NOMO-1 treated with DMSO at 0.1 percent for 48 hours (cell line): ENCODE results near the gene CEP290.
A peak's percentile ranks its signal among the peaks of the same experiment; 100 is the strongest.
"Not testable (repeated sequence)": the region's sequence is repeated elsewhere in the genome, so short reads cannot be mapped to it uniquely, and the experiment has no call there.

Source experiments
- DNase-seq: peaks from one replicate; lab custom pipeline; 2025; ENCODE audit not compliant: unreplicated experiment; lab: John Stamatoyannopoulos, UW

Gene CEP290

DNA sequence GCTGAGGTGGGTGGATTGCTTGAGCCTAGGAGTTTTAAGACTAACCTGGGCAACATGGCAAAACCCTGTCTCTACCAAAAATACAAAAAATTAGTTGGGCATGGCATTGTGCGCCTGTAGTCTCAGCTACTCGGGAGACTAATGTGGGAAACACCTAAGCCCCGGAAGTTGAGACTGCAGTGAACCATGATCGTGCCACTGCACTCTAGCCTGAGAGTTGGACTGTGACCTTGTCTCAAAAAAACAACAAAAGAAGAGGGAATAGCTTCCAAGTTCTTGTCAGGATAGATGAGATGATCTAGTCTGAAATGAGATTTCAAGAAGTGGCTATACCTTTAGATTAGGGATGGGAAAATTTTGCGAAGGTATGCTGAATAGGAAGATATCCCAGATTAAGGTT, 97.9 kb downstream of the CEP290 start:
- no peak for DNase-seq

DNA sequence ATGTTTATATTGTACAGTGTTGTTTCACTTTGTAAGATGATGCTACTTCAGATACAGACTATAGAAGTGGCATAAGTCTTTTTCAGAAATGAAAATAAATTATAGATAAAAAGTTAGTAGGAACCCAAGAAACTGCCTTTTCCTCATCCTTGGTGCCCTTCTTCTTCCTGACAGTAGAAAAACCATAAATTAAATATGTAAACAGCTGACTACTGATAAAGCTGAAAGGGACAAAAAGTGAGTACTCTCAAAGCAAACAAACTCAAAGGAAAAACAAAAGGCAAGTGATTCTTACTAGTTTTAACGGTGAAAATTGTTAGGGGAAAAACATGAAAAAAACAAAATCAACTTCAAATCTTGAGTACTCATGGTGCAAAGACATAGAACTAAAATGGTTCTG, 104.1 kb downstream of the CEP290 start:
- no peak for DNase-seq

DNA sequence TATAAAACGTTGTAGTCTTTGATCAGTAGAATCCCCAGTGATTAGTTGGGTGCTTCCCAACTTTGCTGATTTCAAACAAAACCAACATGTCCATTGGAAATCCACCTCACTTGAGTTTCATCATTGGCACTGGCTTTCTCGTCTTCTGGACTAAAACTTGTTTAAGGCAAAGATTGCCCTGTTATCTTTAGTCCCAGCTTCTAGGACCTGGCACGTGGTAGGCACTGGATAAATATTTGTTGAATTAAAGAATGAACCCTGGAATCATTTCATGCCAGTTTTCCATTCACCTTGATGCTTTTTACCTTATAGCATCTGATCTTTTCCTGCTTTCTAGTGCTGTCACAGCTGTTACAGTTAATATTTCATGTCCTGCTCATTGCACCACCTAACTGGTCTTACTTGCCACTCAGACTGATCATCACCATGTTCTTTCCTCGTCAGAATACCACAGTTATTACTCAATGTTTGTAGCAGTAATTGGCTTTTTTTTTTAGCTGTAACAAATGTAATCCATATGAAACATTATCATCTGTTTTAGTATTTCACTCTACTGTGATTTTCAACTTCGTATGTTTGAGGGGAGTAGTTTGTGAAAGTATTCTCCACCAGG, 105.4 kb downstream of the CEP290 start:
- peak; percentile 62 for DNase-seq

DNA sequence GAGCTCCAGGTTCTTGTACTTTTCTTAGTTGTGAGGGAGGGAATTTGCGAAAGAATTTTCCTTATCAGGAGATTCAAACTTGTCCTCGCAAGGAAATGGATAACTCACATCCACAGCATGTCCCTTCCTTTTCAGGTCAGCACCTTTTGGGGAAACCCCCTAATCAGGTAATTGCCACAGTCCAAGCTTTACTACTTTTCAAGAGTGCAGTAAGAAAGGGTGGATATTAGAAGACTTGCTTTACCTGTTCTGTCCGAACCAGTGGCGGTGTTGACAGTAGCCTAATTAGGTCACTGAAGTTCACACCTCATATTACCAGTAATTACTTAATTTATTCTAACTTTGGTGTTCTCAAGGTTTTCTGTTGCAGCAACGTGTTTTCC, 106.0 kb downstream of the CEP290 start:
- DNase-seq = no peak

DNA sequence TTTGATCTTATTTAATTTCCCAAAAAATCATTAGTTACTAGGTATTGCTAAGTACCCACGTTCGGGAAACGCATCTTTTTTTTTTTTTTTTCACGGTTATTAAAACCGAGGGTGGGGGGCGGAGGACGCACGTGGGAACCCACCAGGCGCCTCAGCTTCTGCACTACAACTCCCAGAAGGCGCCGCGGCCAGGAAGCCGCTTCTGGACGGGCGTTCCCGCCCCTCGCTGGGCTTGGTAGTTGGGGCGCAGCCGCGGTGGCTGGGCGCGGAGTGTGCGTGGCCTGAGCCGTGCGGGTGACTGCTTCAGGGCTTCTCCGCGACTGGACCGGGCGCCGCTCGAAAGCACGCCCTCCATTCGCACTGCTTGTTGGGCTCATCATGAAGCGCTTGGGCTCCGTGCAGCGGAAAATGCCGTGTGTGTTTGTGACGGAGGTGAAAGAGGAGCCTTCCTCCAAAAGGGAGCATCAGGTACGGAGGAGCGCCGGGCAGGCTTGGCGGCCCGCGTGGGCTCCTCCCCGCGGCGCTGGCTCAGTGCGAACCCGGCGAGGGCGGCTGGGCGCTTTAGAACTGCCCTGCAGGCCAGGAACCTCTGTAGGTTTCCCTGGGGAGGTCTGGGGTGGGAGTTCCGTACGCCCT, 106.5 kb downstream of the CEP290 start:
- peak; percentile 82 for DNase-seq

DNA sequence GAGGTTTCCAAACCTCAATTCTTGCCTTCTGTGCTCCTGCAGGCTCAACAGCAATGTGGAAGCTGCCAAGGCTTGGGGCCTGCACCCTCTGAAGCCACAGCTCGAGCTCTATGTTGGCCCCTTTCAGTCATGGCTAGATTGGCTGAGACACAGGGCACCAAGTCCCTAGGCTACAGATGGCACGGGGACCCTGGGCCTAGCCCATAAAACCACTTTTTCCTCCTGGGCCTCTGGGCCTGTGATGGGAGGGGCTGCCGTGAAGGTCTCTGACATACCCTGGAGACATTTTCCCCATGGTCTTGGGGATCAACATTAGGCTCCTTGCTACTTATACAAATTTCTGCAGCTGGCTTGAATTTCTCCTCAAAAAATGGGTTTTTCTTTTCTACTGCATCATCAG, 110.7 kb downstream of the CEP290 start:
- DNase-seq = not testable (repeated sequence)

DNA sequence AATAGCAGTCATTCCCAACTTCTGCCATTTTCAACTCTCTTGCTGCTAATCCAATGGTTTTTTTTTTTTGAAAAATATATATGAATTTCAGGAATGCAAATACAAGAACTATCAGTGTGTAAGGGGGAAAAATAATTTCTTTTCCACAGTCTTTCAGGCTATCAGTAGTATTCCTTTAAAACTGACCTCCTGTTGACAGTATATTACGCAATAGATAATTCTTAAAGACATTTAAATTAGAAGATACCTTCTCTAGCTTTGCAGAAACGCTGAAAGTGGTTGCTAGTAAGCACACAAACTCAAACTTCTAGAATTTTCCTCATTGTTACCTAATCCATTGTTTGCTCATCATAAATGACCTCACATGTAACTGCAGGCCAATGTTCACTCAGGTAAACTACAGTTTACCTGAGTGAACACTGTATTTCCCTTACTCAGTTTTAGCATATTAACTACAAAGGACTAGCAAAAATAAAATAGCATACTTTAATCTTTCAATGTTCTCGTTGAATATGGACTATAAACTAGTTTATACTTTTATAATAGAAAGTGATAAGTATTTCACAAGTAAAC, 112.7 kb downstream of the CEP290 start, which contains the start of gene C12orf50:
Gene C12orf50 (minus strand): TSS at position 309 of the 573 bp plus-strand sequence. CDS start 2,439 bp downstream, outside the sequence.
- no peak for DNase-seq

DNA sequence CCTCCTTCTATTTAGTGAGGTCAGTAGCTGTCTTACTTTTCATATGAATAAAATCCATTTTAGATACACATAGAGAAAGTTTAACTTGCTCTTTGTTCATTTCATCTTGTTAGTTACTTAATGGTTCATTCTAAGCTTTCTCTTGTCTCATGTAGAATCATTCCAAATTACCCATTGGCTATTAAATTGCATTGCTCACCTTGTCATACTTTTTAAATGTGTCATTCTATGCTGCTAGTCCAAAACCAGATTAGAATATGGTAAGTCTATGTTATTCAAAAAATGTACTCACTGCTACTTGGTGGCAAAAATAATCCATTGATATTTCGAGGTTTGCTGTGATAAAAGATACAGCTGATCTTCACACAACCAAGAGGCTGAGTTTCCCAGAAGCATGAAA, 115.7 kb downstream of the CEP290 start:
- no peak for DNase-seq

DNA sequence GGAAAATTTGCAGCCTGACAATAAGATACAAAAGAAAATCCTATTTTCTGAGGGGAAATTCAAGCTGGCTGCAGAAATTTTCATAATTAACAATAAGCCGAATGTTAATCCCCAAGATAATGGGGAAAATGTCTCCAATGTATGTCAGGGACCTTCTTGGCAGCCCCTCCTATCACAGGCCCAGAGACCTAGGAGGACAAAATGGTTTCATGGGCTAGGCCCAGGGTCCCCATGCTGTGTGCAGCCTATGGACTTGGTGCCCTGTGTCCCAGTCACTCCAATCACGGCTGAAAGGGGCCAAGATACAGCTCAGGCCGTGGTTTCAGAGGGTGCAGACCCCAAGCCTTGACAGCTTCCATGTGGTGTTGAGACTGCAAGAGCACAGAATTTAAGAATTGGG, 123.9 kb downstream of the CEP290 start:
- DNase-seq = no peak

DNA sequence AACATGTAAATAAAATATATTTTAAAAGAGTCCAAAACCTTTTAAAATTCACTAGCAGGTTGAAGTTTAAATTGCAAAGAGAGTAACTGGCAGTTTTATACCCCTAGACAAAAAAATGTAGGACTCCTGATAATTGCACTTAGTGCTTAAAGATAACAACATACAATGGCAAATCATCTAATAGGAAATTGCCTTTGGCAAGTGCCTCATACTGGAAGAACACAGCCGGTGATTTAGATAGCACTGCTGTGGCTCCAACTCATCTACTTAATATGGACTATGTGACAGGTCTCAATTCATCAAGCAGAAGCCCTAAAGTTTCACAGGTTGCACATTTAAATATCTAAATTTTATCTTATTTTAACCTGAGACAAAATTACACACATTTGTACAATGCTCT, 126.1 kb downstream of the CEP290 start:
- DNase-seq = no peak

DNA sequence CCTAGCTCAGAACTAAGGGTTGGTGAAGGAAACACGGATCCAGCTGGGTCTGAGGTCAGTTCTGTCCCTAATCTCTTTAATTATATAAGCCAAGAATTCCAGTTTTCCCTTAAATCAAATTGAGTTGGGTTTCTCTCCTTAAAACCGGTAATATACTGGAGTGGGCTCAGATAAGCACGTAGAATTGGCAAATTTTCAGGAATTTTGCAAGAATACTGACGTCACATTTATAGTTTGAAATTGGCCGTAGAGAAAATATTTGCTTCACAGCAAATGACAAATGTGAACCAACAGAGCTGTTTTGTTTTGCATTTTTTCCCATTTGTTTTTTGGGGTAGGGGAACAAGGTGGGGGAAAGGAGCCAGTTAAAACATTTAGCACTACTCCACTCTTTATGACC, 130.1 kb downstream of the CEP290 start:
- no peak for DNase-seq

DNA sequence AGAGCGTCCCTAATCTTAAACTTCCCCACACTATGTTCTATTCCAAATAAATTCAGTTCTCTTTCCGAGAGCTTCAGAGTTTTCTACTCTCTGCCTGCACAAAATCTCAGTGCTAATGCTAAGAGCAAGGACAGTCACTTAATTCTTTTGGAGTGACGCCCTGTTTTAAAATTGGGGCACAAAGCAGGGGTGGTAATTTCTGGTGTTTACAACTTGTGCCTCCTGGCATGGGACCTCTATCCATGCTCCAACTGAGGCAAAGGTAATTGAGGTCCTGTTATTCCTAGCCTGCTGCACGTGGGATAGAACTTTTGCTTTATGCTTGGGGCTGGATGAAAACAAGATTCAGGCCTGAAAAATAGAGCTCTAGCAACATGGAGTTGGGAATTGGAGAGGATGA, 135.5 kb downstream of the CEP290 start:
- DNase-seq = no peak

DNA sequence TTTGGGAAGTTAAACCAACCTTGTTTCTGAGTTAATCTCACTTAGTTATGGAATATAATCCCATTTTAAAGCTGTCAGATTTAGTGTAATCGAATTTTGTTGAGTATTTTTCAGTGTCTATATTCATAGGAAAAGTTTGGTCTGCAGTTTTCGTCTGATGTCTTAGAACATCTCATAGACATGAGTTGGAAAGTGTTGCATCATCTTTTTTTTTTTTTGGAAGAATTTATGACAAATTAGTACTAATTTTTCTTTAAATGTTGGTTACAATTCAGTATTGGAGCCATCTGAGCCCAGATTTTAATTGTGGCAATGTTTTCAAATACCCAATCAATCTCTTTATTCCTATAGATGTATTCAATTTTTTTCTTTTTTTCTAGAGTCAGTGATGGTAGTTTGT, 140.6 kb downstream of the CEP290 start:
- DNase-seq = no peak
